ENCODE data around the gene OAS1.

OAS1 gene

DNA sequence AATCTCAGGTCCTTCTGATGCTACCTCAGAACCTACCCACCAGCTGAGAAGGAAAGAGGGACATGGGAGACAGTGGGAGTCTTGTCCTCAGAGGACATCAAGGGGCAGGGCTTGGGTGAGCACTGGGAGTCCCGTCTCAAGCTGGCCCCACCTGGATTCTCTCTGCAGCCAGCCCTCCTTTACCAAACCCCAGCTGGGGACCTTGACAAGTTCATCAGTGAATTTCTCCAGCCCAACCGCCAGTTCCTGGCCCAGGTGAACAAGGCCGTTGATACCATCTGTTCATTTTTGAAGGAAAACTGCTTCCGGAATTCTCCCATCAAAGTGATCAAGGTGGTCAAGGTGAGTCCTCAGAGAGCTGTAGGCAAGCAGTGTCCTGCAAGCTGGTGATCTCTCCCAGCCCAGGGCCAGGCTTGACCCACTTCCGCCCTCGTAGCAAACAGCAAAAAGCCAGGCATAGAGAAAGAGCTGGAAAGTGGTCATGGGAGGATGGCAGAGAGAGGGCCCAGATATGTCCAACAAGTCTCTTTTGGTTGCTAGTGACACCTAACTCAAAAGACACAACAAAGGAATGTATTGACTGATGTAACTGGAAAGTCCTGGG, 57.4 kb downstream of the OAS1 start:
- in situ Hi-C loops (cut with MboI; ENCODE audit: low sequenced_read_pairs) = no loop called here

DNA sequence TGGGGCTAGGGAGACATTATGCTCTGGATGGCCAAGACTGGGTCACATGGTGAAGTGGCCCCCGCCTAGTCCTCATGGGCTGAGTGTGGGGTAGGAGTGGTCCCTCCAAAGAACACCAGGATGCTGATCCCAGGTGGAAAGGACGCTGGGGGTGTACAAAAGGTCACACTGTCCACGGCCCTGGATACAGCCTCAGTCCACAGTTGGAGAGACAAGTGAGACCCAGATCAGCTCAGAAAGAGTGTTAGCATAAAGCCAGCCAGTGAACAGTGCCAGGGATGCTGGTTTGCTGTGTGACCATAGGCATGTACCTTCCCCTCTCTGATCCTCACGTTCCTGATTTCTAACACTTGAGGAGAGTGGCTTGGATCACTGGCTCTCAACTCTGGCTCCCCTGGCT, 58.2 kb downstream of the OAS1 start:
- in situ Hi-C loops (cut with MboI; ENCODE audit: low sequenced_read_pairs) = no loop called here

DNA sequence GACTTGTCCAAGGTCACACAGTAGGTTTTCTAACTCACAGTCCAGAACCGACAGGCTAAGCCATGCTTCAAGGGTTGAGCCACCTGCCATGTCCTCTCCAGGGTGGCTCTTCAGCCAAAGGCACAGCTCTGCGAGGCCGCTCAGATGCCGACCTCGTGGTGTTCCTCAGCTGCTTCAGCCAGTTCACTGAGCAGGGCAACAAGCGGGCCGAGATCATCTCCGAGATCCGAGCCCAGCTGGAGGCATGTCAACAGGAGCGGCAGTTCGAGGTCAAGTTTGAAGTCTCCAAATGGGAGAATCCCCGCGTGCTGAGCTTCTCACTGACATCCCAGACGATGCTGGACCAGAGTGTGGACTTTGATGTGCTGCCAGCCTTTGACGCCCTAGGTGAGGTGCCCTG, 58.9 kb downstream of the OAS1 start:
- in situ Hi-C loops (cut with MboI; ENCODE audit: low sequenced_read_pairs) = no loop called here

DNA sequence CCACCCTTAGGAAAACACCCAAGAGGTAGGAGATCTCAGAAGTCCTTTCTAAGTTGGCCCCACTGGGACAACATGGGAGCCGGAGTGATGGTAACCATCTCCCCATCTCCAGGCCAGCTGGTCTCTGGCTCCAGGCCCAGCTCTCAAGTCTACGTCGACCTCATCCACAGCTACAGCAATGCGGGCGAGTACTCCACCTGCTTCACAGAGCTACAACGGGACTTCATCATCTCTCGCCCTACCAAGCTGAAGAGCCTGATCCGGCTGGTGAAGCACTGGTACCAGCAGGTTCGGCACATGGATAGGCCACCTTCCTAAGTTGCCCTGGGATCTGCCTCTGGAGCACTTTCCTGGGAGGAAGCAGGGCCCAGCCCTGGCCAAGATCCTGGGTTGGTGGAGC, 60.5 kb downstream of the OAS1 start:
- in situ Hi-C loops (cut with MboI; ENCODE audit: low sequenced_read_pairs) = no loop called here

DNA sequence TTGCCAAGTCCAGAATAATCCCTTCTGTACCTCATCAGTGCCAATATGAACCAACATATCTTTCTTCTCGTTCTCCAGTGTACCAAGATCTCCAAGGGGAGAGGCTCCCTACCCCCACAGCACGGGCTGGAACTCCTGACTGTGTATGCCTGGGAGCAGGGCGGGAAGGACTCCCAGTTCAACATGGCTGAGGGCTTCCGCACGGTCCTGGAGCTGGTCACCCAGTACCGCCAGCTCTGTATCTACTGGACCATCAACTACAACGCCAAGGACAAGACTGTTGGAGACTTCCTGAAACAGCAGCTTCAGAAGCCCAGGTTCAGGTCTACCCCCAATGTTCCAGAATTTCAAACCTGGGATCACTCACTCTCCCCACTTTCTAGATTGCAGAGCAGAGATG, 61.1 kb downstream of the OAS1 start:
- in situ Hi-C loops (cut with MboI; ENCODE audit: low sequenced_read_pairs) = no loop called here
